ENCODE data around the gene ATG9B.

The ATG9B gene

DNA sequence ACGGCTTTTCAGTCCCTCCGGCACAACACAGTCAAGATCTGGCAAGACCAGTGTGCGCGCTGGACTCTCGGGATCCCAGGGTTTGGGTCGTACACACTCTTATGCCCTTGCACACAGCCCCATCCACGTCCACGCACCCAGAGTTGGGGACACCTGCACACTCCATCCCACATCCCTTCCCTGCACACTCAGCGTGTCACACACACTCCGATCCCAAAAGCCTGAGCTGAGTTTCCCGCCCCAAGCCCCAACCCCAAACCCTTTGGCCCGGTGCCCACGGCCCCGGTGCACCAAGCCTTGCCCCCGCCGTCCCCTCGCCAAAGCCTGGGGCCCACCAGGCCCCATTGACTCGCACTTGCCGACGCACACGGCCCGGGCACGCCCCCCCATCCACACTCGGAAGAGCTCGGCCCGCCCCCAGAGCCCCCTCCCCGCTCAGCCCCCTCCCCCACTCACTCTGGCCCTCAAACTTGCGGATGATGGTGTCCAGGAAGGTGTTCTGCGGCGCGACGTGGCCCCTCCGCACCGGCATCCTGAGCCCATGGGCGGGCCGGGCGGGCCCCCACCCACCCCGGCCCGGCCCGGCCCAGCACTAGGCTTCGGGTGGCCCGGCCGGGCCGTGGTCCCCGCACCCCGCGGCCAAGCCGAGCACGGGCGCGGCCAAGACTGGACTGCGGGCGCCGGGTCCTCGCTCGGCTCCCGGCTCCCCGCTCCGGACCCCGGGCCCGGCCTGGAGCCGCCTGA is 46.7 kb downstream of the ATG9B start:
- DNase-seq: no peak

DNA sequence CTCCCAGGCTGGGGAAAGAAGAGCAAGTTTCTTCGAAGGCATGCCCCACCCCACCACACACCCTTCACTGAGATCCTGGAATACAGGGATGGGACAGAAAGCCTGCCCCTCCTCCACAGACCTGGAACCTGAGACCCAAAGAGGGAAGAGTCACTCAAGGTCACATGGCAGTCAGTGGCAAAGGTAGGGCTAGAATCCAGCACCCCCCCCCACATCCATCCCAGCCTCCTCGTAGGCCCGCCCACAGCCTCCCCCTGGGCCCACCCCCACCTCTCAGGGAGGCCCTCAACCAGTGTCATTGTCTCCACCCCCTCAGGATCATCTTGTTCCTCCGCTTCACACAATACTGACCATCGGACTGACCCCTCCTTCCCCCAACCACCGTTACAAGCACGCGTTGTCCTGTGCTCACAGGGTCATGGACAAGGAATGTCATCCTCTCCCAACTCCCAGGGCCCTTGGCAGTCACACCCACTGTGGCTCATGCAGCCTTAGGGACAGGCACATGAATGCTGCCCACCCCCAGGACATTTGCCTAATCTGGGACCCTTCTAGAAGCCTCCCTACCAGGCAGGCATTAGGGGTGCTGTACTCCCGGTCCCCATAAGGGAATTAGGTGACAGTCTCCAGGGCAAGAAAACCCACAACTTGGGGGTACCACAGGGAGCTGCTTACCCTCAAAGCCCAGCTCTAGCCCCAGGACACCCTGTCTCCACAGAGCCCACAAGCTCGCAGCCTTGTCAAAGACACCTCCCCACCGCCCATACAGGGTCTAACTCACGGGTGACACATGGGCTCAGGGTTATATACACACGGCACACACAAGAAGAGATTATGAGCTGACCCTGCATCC is 47.5 kb downstream of the ATG9B start:
- no peak for DNase-seq

DNA sequence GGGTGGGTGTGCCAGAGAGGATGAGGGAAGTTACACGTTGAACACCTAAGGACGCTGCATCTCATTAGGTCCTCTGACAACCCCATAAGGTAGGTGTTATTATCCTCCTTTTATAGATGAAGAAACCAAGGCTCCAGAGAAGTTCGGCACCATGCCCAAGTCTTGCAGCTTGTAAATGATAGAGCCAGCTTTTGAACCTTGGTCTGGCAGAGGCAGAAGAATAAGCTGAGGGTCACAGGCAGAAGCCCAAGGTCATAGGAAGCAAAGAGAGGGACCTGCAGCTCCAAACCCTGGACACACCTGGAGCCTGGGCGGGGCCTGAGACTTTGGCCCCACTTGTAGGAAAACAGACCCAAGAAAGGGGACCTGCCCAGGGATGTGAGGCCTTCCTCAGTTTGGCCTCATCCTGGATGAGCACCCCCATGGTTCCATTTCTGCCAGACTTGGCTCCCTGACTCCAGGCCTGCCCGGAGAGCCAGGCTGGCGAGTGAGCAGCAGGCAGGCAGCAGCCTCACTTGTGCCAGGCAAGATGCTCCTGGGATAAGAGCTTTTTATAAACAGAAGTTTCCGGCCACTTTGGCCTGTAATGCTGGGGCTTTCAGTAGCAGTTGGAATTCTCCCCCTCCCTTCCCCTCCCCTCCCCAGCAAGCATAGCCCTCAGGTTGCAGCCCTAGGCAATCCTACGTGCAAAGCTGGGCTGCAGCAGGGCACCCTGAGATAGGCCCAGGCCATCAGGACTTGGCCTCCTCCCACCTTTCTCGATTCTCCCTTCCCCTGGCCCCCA is 48.6 kb downstream of the ATG9B start:
- DNase-seq: no peak

DNA sequence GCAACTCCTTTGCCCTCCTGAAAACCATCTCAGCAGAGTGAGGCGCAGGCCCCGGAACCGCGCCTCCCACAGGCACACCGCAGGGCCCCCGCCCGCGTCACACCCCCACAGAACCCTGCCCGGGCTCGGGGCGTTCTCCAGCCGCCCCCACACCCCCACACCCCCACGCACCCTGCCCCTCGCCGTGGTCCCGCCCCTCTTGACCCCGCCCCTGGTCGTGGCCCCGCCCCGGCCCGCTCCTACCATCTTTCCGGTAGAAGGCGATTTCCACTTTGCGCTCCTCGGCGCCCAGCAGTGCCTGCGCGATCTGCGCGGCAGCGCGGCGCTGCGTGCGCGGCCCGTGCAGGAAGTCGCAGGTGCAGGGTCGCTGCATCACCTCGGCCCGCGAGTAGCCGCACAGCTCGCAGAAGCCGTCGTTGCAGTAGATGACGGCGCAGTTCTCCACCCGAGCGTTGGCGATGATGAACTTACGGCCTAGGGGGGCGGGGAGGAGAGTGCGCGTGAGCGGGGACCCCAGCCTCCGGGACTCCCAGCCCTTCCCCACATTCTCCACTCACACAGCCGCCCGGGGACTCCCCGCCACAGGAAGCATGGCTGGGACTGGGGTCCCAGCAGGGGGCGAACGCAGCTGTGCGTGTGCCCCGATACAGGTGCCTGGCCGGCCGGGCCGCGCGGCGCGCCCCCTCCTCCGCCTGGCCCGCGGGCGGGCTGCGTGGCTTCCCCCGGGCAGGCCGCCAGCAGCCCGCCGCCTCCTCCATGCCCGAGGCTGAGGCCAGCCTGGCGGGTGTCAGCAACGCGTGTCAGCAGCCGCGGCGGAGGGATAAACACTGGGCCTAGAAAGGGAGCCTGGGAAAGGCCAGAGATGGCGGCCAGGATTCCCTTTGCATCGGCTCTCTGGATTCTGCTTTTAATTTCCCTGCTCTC is 49.6 kb downstream of the ATG9B start:
- DNase-seq: no peak

DNA sequence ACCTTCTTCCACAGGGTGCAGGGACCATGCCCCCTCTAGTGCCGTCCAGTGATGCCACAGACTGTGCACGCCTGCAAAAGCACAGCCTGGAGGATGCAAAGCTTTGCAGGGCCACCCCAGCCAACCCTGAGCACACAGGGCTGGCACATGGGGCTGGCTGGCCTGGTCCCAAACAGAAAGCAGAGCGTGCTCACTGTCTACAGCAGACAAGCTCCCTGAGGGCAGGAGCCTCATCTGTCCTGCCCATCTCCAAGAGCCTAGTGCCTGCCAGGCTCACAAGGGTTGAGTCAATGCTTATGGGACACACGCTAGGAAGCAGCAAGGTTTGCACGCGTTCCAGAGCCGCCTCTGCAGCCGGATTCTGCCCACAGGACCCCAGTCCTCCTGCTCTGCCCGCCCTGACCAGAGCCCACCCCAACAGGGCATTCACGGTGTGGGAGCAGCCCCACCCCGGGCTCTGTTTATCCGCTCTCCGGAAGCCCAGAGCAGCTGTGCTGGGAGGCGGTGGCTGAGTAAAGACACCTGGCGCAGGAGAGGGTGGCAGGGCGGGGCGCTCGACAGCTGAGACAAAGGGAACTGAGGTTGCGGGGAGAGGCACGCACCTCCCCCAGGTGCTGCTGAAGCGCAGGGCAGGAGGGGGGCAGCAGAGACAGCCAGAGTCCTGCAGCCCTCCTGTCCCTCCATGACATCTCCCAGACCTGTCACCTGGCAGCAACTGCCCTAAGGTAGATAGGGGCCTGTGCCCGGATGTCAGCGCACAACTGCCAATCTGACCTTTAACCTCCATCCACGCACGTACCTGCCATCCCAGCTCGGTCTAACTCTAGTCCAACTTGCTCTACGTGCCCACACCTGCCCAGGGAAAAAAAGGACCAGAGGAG is 50.5 kb downstream of the ATG9B start:
- no peak for DNase-seq

DNA sequence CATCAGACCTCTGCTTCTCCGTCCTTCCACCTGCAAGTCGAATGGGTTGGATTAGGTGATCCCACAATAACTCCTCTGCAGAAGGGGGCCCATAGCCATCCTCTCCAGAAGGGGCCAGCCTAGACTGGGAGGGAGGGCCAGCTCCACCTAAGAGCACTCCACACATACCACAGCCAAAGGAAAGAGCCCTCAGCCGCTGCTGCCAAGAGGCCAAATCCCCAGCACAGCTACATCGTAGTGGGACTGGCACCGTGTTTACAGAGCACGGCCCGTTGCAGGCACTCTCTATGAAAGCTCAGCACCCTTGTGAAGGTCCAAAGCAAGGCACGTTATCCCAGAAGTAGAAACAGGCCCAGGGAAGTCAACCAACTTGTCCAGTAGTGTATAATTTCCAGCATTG is 51.6 kb downstream of the ATG9B start:
- no peak for DNase-seq

DNA sequence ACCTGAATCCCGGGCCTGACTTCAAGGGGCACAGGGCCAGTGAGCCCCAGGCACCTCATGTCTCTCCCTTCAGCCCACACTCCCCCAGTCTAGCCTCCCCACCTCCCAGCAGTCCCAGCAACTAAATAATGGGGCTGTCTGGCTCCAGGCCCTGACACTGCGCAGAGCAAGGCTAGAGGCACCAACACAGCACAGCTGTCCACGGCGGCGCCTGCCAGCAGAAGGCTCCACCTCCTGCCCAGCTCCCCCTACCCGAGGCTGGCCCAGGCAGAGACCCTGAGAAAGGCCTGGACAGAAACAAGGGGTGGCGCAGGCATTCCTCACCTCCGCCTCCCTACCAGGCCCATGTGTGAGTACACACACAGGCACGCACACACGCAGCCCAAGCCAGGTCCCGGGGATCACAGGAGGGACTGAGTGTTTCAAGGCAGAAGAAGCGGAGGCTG is 52.2 kb downstream of the ATG9B start:
- peak; percentile 64 for DNase-seq

DNA sequence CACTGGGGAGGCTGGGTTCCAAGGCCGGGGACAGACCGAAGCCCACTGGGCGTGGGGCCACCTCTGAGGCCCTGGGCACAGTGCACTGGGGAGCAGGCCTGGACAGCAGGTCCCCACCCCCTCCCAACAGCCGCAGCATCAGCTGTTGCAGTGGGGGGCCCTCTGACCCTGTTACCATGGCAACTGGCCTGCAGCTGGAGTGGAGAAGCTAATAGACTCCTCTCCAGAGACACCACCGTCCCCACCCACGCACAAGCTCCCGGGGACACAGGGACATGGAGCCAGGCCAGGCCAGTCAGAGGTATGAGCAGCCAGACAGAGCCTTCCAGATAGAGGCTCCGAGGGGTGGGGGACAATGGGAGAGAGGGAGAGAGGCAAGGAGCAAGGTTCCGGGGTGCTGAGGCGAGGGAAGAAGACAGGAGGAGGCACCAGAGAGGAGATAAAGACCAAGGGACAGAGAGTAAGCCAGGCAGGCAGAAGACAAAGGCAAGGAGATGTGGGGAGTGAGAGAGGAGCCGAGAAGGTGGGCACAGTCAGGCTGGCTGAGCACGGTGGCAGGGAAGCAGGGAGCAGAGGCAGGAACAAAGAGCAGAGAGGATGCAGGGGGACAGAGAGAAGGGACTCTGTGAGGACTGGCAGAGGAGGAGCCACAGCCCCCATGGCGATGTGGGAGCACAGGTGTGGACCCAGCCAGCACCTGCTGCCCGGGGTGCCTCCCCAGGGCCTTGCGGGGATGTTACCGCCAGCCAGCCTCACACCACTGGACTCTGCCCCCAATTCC is 52.9 kb downstream of the ATG9B start:
- peak; percentile 74 for DNase-seq

DNA sequence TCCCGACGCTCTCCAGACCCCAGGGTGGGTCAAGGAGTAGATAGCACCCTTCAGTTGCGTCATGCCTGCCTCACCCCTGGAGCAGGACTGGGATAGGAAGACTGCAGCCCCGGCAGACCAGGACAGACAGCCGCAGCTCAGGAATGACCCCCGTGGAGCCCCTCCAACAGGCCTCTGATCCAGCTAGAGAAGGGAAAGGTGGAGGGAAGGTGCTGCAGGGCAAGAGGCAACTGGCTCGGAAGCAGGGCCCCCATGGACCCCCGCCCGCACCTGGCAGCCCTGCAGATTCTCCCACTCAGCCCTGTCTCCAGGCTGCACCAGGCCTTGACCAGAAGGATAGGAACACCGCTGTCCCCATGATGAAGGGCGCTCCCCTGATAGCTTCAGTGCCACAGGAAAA is 53.9 kb downstream of the ATG9B start:
- no peak for DNase-seq

DNA sequence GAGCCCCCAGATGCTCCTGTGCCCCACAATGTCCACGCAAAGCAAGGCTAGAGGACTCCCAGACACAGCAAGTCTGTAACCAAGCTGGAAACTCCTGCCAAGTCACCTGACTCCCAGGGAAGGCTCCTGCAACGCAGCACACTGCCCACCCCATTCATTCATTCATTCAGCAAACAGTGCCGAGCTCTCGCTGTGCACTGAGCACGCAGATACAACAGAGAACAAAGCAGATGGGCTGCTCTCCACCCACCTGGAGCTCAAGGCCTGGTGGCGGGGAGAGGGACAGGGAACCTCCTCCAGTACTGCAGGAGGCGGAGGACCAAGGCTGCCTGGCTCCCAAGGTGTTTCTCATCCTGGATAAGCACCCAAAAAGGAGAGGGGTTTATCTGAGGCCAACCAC is 54.8 kb downstream of the ATG9B start:
- DNase-seq: no peak

DNA sequence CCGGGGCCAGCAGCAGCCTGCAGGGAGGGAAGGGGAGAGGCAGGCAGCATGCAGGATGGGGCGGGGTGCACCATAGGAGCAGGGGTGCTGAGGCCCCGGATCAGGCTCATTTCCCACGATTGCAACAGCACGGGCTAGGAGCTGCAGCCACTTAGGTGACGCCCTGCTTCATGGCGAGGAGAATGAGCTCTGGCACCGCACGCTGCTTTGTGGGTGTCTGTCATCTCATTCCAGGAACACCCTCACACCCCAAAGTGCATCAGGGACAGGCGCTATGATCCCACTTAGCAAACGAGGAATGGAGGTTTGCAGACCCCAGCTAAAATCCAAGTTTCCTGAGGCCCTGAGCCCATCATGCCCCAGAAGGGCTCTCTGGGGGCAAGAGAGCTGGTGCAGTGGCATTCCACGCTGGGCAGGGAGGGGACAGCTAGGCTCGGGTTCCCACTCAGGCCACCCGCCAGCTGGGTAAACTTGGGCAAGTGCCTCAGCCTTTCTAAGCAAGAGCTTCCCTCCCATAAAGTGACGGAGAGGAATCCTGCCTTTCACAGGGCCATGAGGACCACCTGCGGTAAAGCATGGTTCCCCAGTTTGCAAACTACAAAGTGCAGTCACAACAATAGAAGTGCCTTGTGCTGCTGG is 55.4 kb downstream of the ATG9B start:
- DNase-seq: no peak

DNA sequence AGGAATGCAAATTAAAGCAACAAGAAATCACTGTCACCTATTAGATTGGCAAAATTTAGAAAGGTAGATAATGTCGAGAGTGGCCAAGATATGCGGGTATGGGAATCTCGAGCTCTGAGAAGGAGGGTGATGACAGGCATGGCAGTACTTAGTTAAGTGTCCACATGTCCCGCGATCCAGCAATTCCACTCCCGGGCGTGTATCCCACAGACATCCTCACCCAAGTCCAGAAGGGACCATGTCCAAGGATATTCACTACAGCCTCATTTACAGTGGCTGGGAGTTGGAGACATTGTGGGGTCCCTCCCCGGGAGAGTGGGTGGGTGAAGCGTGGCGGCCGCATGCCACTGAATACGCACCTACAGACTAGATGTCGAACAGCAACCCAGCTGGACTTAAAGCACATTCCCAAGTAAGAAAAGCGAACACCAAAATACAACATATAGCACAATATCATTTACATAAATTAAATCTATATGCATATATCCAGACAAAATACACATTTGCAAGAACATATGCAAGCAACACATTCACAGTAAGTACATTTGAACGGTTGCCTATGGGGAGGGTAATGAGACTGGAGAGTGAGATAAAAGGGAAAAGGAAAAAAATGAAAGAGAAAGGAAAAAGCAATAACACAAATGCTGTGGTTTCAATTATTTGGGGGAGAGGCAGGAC is 56.1 kb downstream of the ATG9B start:
- no peak for DNase-seq

DNA sequence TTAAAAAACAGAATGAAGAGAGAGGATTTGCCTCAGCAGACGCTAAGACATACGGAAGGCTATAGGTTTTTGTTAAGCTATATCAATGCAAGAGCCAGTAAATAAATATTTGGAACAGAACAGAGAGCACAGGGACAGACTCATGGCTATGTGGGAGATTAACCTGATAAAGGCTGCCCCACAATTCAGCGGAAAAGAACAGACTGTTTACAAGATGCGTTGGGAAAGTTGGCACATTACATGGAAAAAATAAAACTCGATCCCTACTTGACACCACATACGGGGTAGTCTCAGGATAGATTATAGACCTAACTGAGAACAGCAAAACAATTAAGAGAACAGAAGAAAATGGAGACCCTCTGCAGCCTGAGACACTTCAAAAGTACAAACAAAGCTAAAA is 56.9 kb downstream of the ATG9B start:
- DNase-seq: no peak

DNA sequence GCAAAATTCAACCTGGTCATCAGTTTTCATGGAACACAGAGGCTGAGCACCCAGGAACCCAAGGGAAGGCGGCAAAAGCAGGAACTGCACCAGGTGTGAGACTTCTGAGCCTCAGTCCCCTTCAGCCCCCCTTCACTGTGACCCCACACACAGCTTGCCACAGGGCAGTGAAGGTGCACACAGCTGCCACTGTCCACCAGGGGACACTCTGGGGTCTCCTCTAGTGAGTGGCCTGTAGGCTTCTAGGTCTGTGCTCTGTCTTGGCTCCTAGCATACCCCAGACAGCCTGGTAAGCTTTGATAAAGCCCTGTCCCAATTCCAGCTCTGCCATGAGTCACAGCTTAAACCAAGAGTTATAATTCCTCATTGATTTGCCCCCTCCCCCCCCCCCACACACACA is 58.3 kb downstream of the ATG9B start:
- DNase-seq: no peak

DNA sequence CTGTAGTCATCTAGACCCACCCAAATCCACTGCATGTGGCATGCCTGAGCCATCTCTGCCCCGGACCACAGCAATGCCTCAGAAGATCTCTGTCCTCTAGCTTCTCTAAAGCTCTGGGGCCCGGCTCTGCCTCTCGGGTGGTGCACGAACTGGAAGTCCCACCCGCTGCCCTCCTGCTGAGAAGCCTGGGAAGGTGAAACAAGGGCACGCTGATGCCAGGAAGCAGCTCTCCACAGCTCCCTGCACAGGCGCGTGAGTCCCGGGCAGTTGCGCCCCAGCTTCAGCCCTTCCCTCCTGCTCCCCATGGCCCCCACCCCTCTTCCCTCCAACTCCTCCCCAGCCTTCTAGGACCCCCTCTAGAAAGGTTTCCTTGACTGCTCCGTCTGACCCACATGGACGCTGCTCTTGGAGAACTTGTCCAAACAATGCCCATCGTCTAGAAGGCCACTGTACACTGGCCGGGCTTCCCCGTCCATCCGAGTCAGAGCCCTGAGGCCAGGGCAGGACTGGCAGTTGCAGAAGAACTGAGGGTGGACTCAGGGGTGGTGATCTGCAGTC is 58.9 kb downstream of the ATG9B start:
- DNase-seq: no peak
